PC-3 (cell line): ENCODE measurements around the gene MTMR6. TPM values are rescaled to one million over a fixed set of nuclear protein-coding genes. Genes with fewer than 3 reads are reported as not detected.
A peak's percentile ranks its signal among the peaks of the same experiment; 100 is the strongest.
"Not testable (repeated sequence)": the region's sequence is repeated elsewhere in the genome, so short reads cannot be mapped to it uniquely, and the experiment has no call there.

Experiments used
- ATAC-seq: fragments of 200-7000 bp; cut with Tn5 transposase; 2 replicates; pipeline ENCODE4 v1.9.1; 2020; ENCODE audit warnings: mild to moderate bottlenecking, moderate library complexity
- BruUV-seq: library from RNA; stranded (reverse); fragments of 400-500 nt; replicated peaks from 2 replicates; lab custom pipeline; 2021; lab: Mats Ljungman, UMichigan
- CTCF ChIA-PET: fragments of 300-600 bp; sonication (Branson Sonifier 250); formaldehyde crosslinking; loops from one replicate; lab custom pipeline; 2022; ENCODE audit warnings: antibody characterized with exemption; lab: Charles Lee
- POLR2A ChIA-PET: fragments of 300-600 bp; sonication (Branson Sonifier 250); formaldehyde crosslinking; loops from one replicate; lab custom pipeline; 2022; ENCODE audit warnings: antibody characterized with exemption; ENCODE audit not compliant: unreplicated experiment; lab: Charles Lee
- DNase-seq: peaks from one replicate; pipeline ENCODE4 v3.0.0-alpha.2; 2015
- H2AFZ ChIP-seq: fragments of 300-600 bp; sonication (generic); 2 replicates; pipeline ENCODE4 v1.6.0; 2016; ENCODE audit warnings: antibody characterized with exemption, low read length
- H3F3A ChIP-seq: fragments of 300-600 bp; sonication (generic); one replicate; pipeline ENCODE4 v1.6.0; 2017; ENCODE audit warnings: antibody characterized with exemption, low read length, control low read depth, mild to moderate bottlenecking; ENCODE audit not compliant: unreplicated experiment
- H3K27ac ChIP-seq: fragments of 300-600 bp; sonication (generic); 2 replicates; pipeline ENCODE4 v1.5.1; 2016; ENCODE audit warnings: mild to moderate bottlenecking, low read length
- H3K27me3 ChIP-seq: fragments of 300-600 bp; sonication (generic); 2 replicates; pipeline ENCODE4 v1.6.1; 2016; ENCODE audit warnings: low read length, mixed read lengths
- H3K36me3 ChIP-seq: fragments of 300-600 bp; sonication (generic); 2 replicates; pipeline ENCODE4 v1.6.1; 2016; ENCODE audit warnings: low read depth, mixed run types, low read length, mixed read lengths
- H3K4me1 ChIP-seq: fragments of 300-600 bp; sonication (generic); 2 replicates; pipeline ENCODE4 v1.5.1; 2016; ENCODE audit warnings: low read length; ENCODE audit not compliant: insufficient read depth
- H3K4me2 ChIP-seq: fragments of 300-600 bp; sonication (generic); 2 replicates; pipeline ENCODE4 v1.6.0; 2016; ENCODE audit warnings: low read length
- H3K4me3 ChIP-seq: fragments of 300-600 bp; sonication (generic); 2 replicates; pipeline ENCODE4 v1.5.1; 2016; ENCODE audit warnings: mild to moderate bottlenecking, low read length, mixed read lengths
- H3K79me2 ChIP-seq: fragments of 300-600 bp; sonication (generic); 2 replicates; pipeline ENCODE4 v1.6.1; 2017; ENCODE audit warnings: low read length, mixed read lengths
- H3K9ac ChIP-seq: fragments of 300-600 bp; sonication (generic); 2 replicates; pipeline ENCODE4 v1.6.0; 2016; ENCODE audit warnings: mild to moderate bottlenecking, low read length
- H3K9me2 ChIP-seq: fragments of 300-600 bp; sonication (generic); replicated peaks from 2 replicates; pipeline ENCODE4 v1.6.1; 2016; ENCODE audit warnings: mixed run types, low read length, mixed read lengths
- H3K9me3 ChIP-seq: fragments of 300-600 bp; sonication (generic); 2 replicates; pipeline ENCODE4 v1.6.1; 2016; ENCODE audit warnings: low read length, mixed read lengths
- H4K20me1 ChIP-seq: fragments of 300-600 bp; sonication (generic); 2 replicates; pipeline ENCODE4 v1.6.1; 2016; ENCODE audit warnings: low read length, mixed read lengths
- CTCF ChIP-seq: fragments of 300-600 bp; sonication (generic); conservative IDR thresholded peaks from 2 replicates; pipeline ENCODE4 v1.5.1; 2017; ENCODE audit warnings: antibody characterized with exemption, low read depth, mild to moderate bottlenecking, low read length
- EZH2 ChIP-seq: fragments of 300-600 bp; sonication (generic); IDR thresholded peaks from one replicate; pipeline ENCODE4 v1.6.1; 2017; ENCODE audit warnings: antibody characterized with exemption, mild to moderate bottlenecking, low read length; ENCODE audit not compliant: unreplicated experiment
- EZH2phosphoT487 ChIP-seq: fragments of 300-600 bp; sonication (generic); IDR thresholded peaks from 2 replicates; pipeline ENCODE4 v1.6.1; 2018; ENCODE audit warnings: mild to moderate bottlenecking, antibody characterized with exemption, low read length, borderline replicate concordance
- intact Hi-C: fragments of 100-400 bp; cut with micrococcal nuclease; formaldehyde crosslinking; loops from 2 replicates; pipeline ENCODE4 v1.9.0; 2023
- total RNA-seq: library from RNA; depleted of rRNA; stranded (reverse); fragments of >200 nt; gene quantifications from 2 replicates; pipeline ENCODE4 v1.2.3, GENCODE V29; 2014

The MTMR6 gene
- total RNA-seq, 1 experiment from 2014 or later: 10.5 TPM

GRCh38 chr13:25319771-25320170, 32.5 kb upstream of the MTMR6 start:
- H3K9me3 ChIP-seq: no peaks in the 10 kb centered on the region
- BruUV-seq: no TSS peak
- ATAC-seq (no peak), DNase-seq (no peak)
- H3K27me3 ChIP-seq: no peaks in the 10 kb centered on the region
- H3K9me2 ChIP-seq: no peaks in the 10 kb centered on the region
- H2AFZ ChIP-seq: no peak overlapping the region
- no peaks in the 10 kb centered on the region for H3F3A ChIP-seq
- CTCF ChIA-PET: no interaction called here
- H3K79me2 ChIP-seq: peaks cover 10% of the 10 kb centered on the region; the same call in 1 of the 2 replicates
- TF ChIP-seq EZH2 (no peak), EZH2phosphoT487 (no peak), CTCF (no peak)
- no peak overlapping the region for H3K4me2 ChIP-seq
- 0 out of 2 replicates have a peak, but pooled peaks cover 4% of the 10 kb centered on the region for H4K20me1 ChIP-seq
- no peak overlapping the region for H3K9ac ChIP-seq
- H3K27ac ChIP-seq: no peak overlapping the region
- H3K4me1 ChIP-seq: peaks cover 21% of the 10 kb centered on the region
- H3K36me3 ChIP-seq: peaks cover 59% of the 10 kb centered on the region
- intact Hi-C loops: no loop called here
- no peak overlapping the region for H3K4me3 ChIP-seq
- POLR2A ChIA-PET: no interaction called here

GRCh38 chr13:25318946-25319345, 31.7 kb upstream of the MTMR6 start:
- H3K27me3 ChIP-seq, H2AFZ ChIP-seq, H3F3A ChIP-seq, POLR2A ChIA-PET, H3K4me3 ChIP-seq, H3K9ac ChIP-seq, H3K9me3 ChIP-seq, BruUV-seq, CTCF ChIA-PET, intact Hi-C loops, H3K9me2 ChIP-seq, H4K20me1 ChIP-seq: not testable (repeated sequence)
- Histone ChIP-seq H3K4me2 (peak overlapping the region; percentile 28; the same call in 1 of the 2 replicates), H3K4me1 (peaks cover 21% of the 10 kb centered on the region), H3K27ac (peak overlapping the region; percentile 29; the same call in 1 of the 2 replicates), H3K79me2 (peaks cover 10% of the 10 kb centered on the region; the same call in 1 of the 2 replicates), H3K36me3 (peaks cover 57% of the 10 kb centered on the region)
- ATAC-seq (peak; percentile 49), DNase-seq (peak; percentile 39)

- ChIA-PET CTCF (no interaction called here), POLR2A (no interaction called here)
- Histone ChIP-seq H3K9me3 (no peaks in the 10 kb centered on the region), H3K9me2 (no peaks in the 10 kb centered on the region), H3K9ac (no peak overlapping the region), H3F3A (no peaks in the 10 kb centered on the region), H2AFZ (no peak overlapping the region), H4K20me1 (no peaks in the 10 kb centered on the region), H3K27me3 (no peaks in the 10 kb centered on the region), H3K4me3 (no peak overlapping the region), H3K79me2 (peaks cover 16% of the 10 kb centered on the region), H3K36me3 (peaks cover 45% of the 10 kb centered on the region), H3K27ac (no peak overlapping the region), H3K4me1 (no peaks in the 10 kb centered on the region), H3K4me2 (no peak overlapping the region)
- DNase-seq (no peak), ATAC-seq (no peak)
- no TSS peak for BruUV-seq
- TF ChIP-seq EZH2: no peak
- no peak for TF ChIP-seq EZH2phosphoT487
- no peak for TF ChIP-seq CTCF
- intact Hi-C loops: no loop called here
Observed at GRCh38 chr13:25310891-25311290, 23.6 kb upstream of the MTMR6 start.
